EH (cell line): Measurements from ENCODE around the gene ACSS1.

Experiments used
- DNase-seq: peaks from one replicate; pipeline ENCODE4 v3.0.0-alpha.2; 2015; ENCODE audit warnings: low read depth

Gene ACSS1

DNA sequence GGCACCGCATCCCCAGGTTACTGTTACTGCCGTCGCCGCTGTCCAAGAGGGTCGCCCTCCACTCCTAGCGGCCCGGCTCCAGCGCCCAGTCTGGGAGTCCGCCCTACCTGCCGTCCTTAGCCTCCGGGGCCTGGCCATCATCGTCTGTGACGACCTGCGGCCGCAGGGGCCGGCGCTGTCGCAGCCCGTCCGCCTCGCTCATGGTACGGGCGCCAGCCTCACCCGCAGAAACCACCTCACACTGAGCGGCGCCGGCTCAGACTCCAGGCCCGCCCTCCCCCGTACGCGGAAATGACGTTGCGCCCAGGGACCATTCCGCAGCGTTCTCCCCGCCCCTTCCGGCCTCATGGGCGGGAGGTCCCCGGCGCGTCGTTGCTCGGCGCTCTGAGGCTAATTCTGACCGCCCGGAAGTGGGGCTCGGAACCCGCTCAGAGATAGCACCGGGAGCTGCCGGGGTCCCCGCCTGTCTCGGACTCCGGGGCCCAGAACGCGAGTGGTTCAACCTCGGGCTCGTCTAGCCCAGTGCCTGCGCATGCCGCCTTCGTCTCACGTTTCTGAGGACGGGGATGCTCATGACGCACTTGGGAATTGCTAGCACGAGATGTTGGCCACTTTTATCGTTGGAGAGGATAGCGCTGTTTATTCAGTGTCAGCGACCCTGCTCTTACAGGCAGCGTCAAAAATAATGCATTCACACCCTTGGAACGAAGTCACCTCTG, 65.3 kb downstream of the ACSS1 start, which contains the start of gene APMAP:
Gene APMAP (minus strand): TSS at position 265 of the 719 bp plus-strand sequence. CDS start 63 bp downstream, at position 202.
- peak; percentile 92 for DNase-seq

DNA sequence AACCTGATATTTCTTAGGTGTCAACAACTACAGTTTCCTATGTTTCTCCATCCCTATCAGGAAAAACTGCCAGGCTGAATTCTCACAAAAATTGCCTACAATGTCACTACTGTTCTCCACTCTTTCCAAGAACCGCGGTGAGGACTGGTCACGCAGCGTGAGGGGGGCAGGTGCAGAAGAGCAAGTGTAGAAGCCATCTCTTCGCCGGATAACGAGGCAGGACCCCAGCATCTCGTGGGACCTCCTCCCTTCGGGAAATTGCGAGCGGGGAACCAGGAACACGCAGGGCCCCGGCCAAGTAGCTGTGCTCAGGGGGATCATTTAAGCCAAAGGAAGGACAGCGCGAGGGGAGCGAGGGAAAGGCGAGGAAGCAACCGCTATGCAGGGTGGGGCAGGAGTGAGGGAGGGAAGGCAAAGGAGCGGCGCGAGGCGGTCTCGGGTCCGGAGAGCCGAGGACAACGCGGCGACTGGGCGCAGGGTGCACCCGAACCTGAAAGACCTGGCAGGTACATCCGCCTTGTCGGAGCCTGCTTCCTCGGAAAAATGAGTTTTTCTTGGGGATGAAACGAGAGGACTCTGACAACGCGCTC, 65.9 kb downstream of the ACSS1 start:
- peak; percentile 35 for DNase-seq

DNA sequence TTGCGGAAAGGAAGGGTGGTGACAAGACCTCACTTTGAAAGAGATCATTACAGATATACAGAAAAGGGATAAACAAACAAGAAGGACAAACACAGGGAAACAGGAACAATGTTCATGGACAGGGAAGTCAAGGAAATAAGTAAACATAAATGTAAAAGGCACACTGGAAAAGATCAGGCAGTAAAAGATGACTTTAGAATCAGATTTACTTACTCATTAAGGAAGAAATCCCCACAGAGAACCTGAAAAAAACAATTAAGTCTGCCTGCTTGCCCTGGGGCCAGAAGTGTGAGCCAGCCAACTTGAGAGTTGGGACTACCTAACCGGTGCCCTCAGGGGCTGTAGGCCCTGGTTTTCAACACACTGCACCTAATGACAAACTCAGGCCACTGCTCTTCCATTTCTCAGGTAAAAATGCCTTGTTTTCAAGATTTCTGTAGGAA, 67.1 kb downstream of the ACSS1 start:
- DNase-seq = no peak

DNA sequence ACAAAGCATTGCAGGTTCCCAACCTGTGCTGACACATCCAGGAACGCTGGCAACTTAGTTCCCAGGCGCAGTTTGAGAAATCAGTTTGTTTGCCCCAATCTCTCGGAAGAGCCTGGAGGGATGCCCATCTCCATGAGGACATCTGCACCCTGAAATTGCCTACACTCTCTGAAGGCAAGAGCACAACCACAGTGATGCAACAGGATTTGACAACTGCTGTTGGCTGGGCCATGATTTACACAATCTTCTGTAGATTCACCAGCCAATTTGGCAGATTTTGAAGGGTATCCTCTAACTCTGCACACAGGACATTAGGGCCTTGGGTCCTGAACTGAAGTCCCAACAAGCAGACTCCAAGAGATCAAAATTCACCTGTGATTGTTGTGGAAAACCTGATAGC, 68.8 kb downstream of the ACSS1 start:
- DNase-seq = no peak

DNA sequence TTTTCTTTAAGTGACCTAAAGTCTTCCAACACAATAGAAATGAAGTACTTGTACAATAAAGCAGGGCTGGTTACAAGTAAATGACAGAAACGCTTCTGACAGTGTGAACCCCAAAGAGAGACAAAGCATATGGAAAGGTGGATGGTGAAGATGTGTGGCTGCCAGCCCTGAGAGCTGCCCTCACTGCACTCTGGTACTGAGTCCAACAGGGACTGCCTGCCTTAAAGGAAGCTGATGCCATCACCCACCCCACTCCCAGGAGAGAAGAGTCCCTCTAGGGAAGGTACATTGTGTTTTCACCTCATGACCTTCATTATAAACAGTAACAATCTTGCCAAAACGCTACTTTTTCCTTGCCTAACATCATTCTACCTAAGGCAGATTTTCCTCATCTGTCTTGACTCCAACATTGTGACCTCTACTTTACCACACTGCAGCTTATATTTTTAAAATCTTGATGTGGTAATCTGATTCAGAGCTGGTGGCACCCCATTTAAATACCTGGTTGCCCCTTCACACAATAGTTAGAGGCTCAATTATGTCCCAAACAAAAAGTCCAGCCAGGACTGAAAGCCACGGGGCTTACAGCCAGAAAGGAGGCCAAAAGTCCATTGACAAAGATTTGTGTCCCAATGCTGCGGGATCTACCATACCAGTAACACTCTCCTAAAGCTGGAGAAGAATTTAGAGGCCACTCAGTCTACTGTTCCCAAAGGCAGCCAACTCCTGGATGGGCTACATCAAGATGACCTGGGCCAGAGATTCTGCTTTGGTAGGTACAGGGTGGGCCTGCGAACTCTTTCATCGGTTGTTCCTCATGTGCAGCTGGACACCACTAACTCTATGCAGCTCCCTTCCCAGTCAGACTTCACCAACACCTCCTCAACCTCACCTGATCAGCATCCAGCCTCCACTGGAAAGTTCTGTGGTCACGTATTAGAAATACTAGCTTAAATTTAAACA, 69.8 kb downstream of the ACSS1 start:
- DNase-seq = no peak

DNA sequence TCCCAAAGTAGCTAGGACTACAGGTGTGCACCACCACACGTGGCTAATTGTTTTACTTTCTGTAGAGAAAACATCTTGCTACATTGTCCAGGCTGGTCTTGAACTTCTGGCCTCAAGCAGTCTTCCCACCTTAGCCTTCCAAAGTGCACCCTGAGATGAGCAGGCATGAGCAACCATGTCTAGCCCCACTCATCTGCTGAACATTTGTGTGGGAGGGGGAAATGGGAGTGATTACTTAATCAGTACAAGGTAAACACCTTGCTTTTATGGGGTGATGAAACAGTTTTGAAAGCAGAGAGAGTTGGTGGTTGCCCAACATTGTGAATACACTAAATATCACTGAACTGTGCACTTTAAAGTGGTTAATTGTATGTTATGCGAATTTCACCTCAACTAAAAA, 70.7 kb downstream of the ACSS1 start:
- DNase-seq = no peak

DNA sequence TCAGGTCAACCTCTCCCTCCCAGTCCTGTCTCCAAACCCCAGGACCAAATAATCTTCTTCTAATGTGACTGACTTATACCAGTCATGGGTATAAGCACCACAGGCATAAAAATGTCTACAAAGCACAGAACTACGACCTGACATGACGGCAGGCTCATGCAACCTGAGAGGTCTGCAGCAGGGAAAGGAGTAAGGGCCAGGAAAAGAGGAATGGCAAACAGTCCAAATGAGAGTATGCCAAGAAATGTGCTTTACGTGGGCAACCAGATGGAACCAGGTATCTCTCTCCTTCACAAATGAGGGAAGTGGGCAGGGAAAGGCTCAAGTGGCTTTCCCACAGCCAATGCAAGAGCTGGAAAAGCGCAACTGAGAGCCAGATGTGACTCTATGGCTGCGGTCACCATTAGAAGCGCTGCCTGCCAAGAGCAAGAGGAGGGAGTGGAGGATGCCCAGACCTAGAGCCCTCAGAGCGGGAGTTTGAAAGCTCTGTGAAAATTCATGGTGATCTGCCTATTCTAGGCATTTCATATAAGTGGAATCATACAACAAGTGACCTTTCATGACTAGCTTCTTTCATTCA, 71.4 kb downstream of the ACSS1 start:
- DNase-seq = no peak

DNA sequence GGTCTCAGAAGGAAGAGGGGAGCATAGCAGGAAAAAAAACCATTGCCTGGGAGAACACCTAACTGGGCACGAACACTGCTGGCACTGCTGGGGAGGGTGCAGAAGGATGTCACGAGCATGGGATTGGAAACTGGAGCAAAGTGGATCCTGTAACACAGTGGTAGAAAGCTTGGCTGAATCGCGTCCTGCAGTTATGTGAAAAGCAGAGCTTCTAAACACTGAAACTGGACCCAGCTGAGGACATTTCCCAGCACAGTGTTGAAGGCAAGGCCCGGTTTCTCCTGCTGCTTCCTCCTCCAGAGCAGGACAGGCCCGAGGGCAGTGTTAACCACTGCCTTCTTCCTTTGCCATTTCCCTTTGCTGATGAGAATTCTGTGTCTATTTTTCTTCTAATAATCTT, 72.1 kb downstream of the ACSS1 start:
- DNase-seq = no peak

DNA sequence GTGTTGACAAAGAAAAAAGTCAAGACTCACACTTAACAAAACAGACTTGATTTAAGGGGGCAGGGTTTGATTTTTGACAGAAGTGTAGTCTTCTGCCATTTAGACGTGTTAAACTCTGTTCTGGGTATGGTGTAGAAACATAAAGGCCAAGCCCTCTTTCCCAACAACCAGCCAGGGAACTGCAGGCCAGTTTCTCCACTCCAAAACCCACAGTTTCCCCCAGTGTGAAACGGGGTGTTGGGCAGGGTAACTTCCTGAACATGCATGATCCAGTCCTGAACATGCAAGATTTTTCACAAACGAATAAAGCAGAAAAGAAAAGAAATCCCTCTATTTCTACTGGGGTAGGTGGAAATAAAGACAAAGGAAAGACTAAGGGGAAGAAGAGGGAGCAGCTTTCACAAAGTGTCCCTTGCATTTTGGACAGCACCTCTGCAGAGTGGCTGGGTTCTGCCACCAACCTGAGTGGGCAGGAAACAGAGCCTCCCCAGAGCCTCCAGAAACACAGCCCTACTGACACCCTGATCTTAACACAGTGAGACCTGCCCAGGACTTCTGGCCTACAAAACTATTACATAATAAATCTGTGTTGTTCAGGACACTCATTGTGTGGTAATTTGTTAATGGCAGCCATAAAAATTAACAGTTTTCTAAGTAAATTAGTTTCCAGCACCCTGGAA, 72.8 kb downstream of the ACSS1 start:
- no peak for DNase-seq

DNA sequence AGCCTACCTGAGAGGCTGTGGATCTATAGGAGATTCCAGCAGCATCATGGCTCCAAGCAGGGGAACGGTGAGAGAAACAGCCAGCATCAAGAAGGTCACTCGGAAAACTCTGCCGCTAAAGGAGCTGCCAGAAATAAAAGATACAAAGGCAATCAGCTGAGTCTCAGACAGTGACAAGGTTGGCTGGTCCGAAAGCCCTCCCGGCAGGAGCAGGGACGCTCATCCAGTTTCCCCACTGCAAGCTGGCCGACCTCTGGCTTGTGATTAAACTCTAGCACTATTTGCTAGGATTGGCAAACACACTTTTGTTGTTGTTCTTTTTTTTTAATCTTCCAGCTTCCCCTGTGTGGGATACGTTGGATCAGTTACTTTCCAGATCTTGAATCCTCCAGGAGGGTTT, 74.0 kb downstream of the ACSS1 start:
- no peak for DNase-seq

DNA sequence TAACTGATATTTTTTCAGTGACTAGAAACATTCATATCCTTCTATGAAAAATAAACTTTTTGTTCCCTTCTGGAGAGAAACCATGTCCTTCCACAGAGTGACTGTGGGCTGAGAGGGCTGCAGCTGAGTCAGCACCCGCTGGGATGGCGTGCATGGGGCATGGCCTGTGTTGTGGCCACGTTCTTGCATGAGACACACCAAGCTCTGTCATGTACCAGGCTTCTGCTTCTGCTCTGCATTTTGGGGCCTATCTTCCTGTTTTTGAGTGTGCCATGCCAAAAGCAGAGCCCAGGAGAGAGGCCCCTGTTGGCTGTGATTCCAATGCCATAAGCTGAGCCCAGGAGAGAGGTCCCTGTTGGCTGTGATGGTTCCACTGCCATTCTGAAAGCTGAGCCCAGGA, 76.1 kb downstream of the ACSS1 start:
- DNase-seq = no peak

DNA sequence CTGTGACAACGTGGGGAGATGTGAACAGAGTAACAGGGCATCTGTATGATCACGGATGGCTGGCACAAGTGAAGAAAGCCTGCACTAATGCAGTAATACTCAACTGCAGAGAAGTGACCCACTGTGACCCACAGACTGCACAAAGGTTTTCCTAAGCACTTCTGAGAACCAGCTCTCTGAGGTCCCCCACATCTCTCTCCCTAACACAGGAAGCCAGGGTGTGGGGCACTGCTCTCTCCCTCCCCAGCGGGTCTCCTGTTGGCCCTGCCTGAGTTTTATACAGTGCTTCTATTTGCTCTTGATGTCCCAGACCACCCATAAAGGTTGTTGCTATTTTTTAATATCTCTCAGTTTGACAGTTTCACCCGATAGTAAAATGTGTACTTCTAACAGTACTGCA, 76.7 kb downstream of the ACSS1 start:
- no peak for DNase-seq

DNA sequence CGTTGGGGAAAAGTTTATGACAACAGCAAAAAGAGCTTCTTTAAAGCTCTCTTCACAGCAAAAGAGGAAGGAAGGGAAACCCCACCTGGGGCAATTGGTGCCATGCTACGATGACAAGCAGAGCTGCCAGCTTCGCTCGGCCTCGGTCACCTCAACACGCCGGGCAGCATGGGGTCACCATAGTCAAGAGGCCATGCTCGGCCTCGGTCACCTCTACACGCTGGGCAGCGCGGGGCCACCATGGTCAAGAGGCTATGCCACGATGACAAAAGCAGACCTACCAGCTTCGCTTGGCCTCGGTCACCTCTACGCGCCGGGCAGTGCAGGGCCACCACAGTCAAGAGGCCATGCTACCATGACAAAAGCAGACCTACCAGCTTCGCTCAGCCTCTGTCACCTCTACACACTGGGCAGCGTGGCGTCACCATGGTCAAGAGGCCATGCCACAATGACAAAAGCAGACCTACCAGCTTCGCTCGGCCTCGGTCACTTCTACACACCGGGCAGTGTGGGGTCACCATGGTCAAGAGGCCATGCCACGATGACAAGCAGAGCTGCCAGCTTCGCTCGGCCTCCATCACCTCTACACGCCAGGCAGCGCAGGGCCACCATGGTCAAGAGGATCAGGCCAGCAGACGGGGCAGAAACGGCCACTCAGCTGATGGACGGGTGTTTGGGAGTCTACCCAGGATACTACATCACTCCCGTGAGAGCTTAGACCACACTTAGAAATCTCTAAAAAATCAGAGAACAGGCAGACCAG, 77.5 kb downstream of the ACSS1 start:
- no peak for DNase-seq

DNA sequence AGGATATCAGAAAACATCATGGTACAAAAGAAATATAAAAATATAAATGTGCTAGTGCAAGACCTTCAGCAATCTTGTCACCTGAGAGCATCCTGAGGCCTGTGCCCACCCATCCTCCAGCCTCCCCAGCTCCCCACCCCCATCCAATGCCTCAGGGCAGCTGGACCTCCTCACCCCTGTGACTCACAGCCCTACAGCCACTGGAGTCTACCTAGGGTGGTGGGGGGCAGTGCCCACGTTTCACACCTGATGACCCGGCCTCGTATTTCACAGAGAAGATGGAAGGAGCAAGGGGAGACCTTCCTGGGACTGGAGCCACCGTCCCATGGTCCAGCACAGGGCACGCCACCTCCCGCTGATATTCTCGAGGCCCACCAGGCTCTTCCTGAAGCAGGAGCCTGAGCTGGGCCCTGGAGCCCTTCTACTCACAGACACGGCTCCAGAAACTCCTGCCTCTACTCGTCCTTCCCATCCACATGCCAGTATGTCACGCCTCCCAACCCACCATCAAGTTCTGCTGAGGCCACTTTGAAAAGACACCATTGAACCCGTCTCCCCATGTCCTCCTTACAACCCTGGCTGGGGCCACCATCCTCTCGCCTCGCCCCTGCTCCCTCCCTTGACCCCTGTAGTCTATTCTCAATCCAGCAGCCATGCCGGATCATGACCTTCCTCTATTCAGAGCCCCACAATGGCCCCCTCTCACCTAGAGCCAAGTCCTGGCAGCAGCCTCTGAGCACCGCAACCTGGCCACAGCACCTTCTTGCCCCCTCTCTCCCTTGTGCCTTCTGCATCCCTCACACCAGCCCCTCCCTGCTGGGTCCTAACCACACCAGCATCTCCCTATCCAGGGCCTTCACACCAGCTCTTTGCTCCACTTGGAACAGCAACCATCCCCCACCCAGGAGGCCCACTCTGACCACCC, 78.6 kb downstream of the ACSS1 start:
- DNase-seq = no peak

DNA sequence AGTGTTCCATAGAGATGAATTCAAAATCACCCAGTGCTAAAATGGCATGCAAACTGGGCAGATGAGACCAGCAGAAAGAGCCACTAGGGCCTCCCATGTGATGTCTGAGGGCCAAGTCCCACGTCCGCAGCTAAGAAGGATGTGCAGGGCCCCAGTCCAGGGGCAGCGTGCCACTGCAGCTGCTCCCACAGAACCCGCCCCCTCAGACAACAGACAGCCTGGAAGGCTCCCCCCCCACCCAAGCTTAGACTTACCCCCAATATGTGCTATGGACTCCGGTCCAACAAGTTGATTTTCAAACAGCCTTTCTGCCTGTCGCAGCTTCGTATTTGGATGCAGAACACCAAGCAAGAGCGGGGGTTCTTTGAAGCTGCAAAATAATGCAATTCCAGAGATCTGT, 79.4 kb downstream of the ACSS1 start:
- DNase-seq = no peak

DNA sequence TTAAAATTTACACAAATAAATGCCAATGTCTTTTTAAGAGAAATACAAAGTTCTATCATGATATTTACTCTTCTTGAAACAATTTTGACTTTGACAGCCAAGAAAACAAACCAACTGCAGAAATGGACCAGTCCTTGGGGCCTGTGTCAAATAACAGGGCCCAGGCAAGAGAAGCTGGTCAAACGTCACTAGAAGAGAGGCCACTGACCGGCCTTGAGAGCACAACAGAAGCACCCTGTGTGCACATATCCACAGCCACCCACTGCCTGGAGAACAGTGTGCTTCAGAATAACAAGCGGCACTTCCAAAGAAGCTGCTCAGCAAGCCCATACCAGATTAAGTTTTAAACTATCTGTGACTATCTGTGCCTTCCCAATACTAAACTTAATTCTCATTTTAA, 80.1 kb downstream of the ACSS1 start:
- no peak for DNase-seq

DNA sequence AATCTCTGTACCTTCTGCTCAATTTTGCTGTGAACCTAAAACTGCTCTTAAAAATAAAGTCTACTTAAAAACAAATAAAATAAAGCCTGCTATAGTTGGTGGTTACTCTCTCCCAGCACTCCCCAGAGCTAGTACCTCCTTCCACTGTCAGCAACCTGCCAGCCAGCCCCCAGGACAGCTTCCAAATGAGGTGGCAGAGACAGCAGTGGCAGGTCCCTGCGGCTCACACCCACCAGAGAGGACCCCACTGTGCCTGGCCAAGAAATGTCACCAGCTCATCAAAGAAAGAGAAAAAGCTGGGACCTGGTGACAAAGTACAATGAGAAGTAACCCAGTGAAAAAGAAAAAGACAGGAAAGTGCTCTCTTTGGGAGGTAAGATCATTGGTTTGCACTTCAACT, 80.6 kb downstream of the ACSS1 start:
- no peak for DNase-seq

DNA sequence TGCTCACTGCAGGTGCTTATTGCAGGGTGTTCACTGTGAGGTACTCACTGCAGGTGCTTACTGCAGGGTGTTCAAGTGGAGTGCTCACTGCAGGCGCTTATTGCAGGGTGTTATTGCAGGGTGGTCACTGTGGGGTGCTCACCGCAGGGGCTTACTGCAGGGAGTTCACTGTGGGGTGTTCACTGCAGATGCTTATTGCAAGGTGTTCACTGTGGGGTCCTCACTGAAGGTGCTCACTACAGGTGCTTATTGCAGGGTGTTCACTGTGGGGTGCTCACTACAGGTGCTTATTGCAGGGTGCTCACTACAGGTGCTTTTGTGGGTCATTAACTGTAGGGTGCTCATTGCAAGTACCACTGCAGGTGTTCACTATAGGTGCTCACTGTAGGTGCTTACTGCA, 85.6 kb downstream of the ACSS1 start:
- DNase-seq = no peak

DNA sequence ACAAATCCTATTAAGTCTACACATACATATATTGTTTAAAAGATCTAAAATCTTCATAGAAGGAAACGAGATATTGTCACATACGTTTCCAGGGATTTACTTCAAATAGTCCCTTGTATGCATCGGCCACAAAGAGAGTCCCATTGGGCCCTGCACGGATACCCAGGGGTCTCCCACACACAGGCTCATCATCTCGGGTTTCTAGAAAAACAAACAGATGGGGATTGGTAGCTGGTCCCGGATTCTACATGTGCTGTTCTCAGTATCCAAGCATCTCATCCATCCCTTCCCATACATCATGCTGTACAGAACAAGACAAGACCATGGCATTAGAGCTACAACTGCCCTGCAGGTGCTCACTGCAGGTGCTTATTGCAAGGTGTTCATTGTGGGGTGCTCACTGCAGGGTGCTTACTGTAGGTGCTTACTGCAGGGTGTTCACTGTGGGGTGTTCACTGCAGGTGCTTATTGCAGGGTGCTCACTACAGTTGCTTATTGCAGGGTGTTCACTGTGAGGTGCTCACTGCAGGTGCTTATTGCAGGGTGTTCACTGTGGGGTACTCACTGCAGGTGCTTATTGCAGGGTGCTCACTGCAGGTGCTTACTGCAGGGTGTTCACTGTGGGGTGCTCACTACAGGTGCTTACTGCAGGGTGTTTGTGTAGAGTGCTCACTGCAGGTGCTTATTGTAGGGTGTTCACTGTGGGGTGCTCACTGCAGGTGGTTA, 86.4 kb downstream of the ACSS1 start:
- no peak for DNase-seq
